Keratinocyte (primary cell): ENCODE data around the gene TMPRSS3. TPM values are rescaled to one million over a fixed set of nuclear protein-coding genes. Genes with fewer than 3 reads are reported as not detected.

ENCODE experiments used
- DNase-seq: peaks from one replicate; pipeline ENCODE4 v3.0.0-alpha.2; 2011; ENCODE audit warnings: low read depth, missing footprints, low spot score
- FAIRE-seq: peaks from 2 replicates; lab custom pipeline; 2011; peaks lifted over from hg19 to GRCh38; lab: Jason Lieb, UNC
- H2AFZ ChIP-seq: 2 replicates; pipeline ENCODE4 v1.6.0; 2012; ENCODE audit warnings: low read length, control low read depth, inconsistent platforms; ENCODE audit not compliant: control insufficient read depth
- H3K27ac ChIP-seq: 2 replicates; pipeline ENCODE4 v1.5.1; 2011; ENCODE audit warnings: low read length; ENCODE audit not compliant: control insufficient read depth, insufficient read depth
- H3K27me3 ChIP-seq: 3 replicates; pipeline ENCODE4 v1.6.0; 2011; ENCODE audit warnings: low read length; ENCODE audit not compliant: control insufficient read depth, insufficient read depth; ENCODE audit errors: extremely low read depth
- H3K36me3 ChIP-seq, 2 experiments: 2 replicates in 1 of 2; 3 replicates in 1 of 2; pipeline ENCODE4 v1.5.1; 2011; ENCODE audit warnings: low read length in 2 of 2, mild to moderate bottlenecking in 1 of 2; ENCODE audit not compliant: control insufficient read depth in 2 of 2, insufficient read depth in 2 of 2; ENCODE audit errors: extremely low read depth in 1 of 2
- H3K4me1 ChIP-seq: 3 replicates; pipeline ENCODE4 v1.5.1; 2011; ENCODE audit warnings: low read length; ENCODE audit not compliant: control insufficient read depth, insufficient read depth; ENCODE audit errors: extremely low read depth
- H3K4me2 ChIP-seq: 3 replicates; pipeline ENCODE4 v1.6.0; 2011; ENCODE audit warnings: low read depth, low read length; ENCODE audit not compliant: control insufficient read depth, insufficient read depth; ENCODE audit errors: extremely low read depth
- H3K4me3 ChIP-seq, 3 experiments: fragments of 200-600 bp in 1 of 3; sonication (generic) in 1 of 3; 2 replicates in 2 of 3; 3 replicates in 1 of 3; pipeline ENCODE4 v1.5.1; 2011 to 2016; ENCODE audit warnings: low read length in 3 of 3, mild to moderate bottlenecking in 3 of 3, control low read depth in 2 of 3, inconsistent platforms in 1 of 3, low read depth in 1 of 3, mixed read lengths in 1 of 3, mixed run types in 1 of 3, moderate library complexity in 1 of 3; ENCODE audit not compliant: control insufficient read depth in 2 of 3, insufficient read depth in 2 of 3; ENCODE audit errors: extremely low read depth in 1 of 3
- H3K79me2 ChIP-seq: 2 replicates; pipeline ENCODE4 v1.6.0; 2012; ENCODE audit warnings: low read length; ENCODE audit not compliant: control insufficient read depth, insufficient read depth
- H3K9ac ChIP-seq: 3 replicates; pipeline ENCODE4 v1.6.0; 2011; ENCODE audit warnings: low read length; ENCODE audit not compliant: control insufficient read depth, insufficient read depth; ENCODE audit errors: extremely low read depth
- H3K9me1 ChIP-seq: 3 replicates; pipeline ENCODE4 v1.6.0; 2011; ENCODE audit warnings: low read length; ENCODE audit not compliant: control insufficient read depth, insufficient read depth; ENCODE audit errors: extremely low read depth
- H3K9me3 ChIP-seq: 2 replicates; pipeline ENCODE4 v1.5.1; 2012; ENCODE audit warnings: low read depth, low read length; ENCODE audit not compliant: control insufficient read depth
- H4K20me1 ChIP-seq: 3 replicates; pipeline ENCODE4 v1.6.0; 2011; ENCODE audit warnings: low read length; ENCODE audit not compliant: control insufficient read depth, insufficient read depth; ENCODE audit errors: extremely low read depth
- CTCF ChIP-seq, 3 experiments: IDR thresholded peaks in 1 of 3; conservative IDR thresholded peaks in 1 of 3; optimal IDR thresholded peaks in 1 of 3; 2 replicates in 2 of 3; 3 replicates in 1 of 3; pipeline versions ENCODE3 to v1.5.1; 2011; ENCODE audit warnings: low read length in 3 of 3, mild to moderate bottlenecking in 3 of 3, moderate library complexity in 2 of 3, control low read depth in 1 of 3, inconsistent platforms in 1 of 3; ENCODE audit not compliant: insufficient read depth in 2 of 3; ENCODE audit errors: extremely low read depth in 1 of 3
- EZH2 ChIP-seq: IDR thresholded peaks from one replicate; pipeline ENCODE4 v1.6.1; 2012; ENCODE audit warnings: inconsistent platforms, mild to moderate bottlenecking, low read length, moderate library complexity
- dilution Hi-C: fragments of 300-500 bp; cut with MboI; formaldehyde crosslinking; loops from one replicate; pipeline ENCODE4 v1.7.0; 2020; ENCODE audit warnings: low sequenced_read_pairs; ENCODE audit not compliant: extremely low pct_ligation_motif_present
- polyA plus RNA-seq, 5 experiments: library from polyadenylated mRNA; depleted of rRNA in 3 of 5; stranded (reverse) in 3 of 5; stranded (forward) in 1 of 5; unstranded in 1 of 5; fragments of >200 nt; gene quantifications; 1 replicate in 1 of 5; 2 replicates in 3 of 5; 3 replicates in 1 of 5; pipeline versions ENCODE4 v1.2.1 to v1.2.3, GENCODE V29; 2011 to 2012; ENCODE audit warnings: missing spikeins in 2 of 5, low read depth in 1 of 5, low replicate concordance in 1 of 5

The TMPRSS3 gene
- polyA plus RNA-seq, 1 donor (not counting 4 experiments of a cell fraction or from before 2014, with no cell fraction given), result not detected

- Histone ChIP-seq H3K27ac (no peak overlapping the region), H3K79me2 (no peaks in the 10 kb centered on the region), H3K27me3 (peaks cover 27% of the 10 kb centered on the region), H3K4me3 (no peak overlapping the region), H3K9me3 (no peaks in the 10 kb centered on the region), H4K20me1 (no peaks in the 10 kb centered on the region), H3K9ac (no peak overlapping the region), H3K4me1 (no peaks in the 10 kb centered on the region), H3K4me2 (no peak overlapping the region), H3K9me1 (no peaks in the 10 kb centered on the region), H2AFZ (no peak overlapping the region), H3K36me3 (no peaks in the 10 kb centered on the region)
- DNase-seq, result no peak
- dilution Hi-C loops, result no loop called here
- no peak for TF ChIP-seq EZH2
- TF ChIP-seq CTCF (optimal IDR thresholded peaks at IDR 0.05 in 1 of 3, IDR thresholded peaks at IDR 0.05 in 1 of 3, conservative IDR thresholded peaks at IDR 0.05 in 1 of 3; ENCODE audit: extremely low read depth in 1 of 3, insufficient read depth in 2 of 3, low read length in 3 of 3), result no peak
- FAIRE-seq, result no peak
These were observed 21.4 kb downstream of the TMPRSS3 start for GRCh38 chr21:42374457-42374856.

GRCh38 chr21:42373908-42374455 is 21.9 kb downstream of the TMPRSS3 start:
- H3K36me3 ChIP-seq, result no peaks in the 10 kb centered on the region
- no peaks in the 10 kb centered on the region for H4K20me1 ChIP-seq
- FAIRE-seq, result no peak
- H3K4me2 ChIP-seq, result no peak overlapping the region
- H3K27ac ChIP-seq, result no peak overlapping the region
- H2AFZ ChIP-seq, result no peak overlapping the region
- no peaks in the 10 kb centered on the region for H3K4me1 ChIP-seq
- no peaks in the 10 kb centered on the region for H3K79me2 ChIP-seq
- H3K4me3 ChIP-seq, result no peak overlapping the region
- no peaks in the 10 kb centered on the region for H3K9me3 ChIP-seq
- no peak overlapping the region for H3K9ac ChIP-seq
- H3K27me3 ChIP-seq, result peaks cover 27% of the 10 kb centered on the region
- H3K9me1 ChIP-seq, result no peaks in the 10 kb centered on the region
- dilution Hi-C loops, result no loop called here
- no peak for TF ChIP-seq EZH2
- no peak for TF ChIP-seq CTCF (optimal IDR thresholded peaks at IDR 0.05 in 1 of 3, IDR thresholded peaks at IDR 0.05 in 1 of 3, conservative IDR thresholded peaks at IDR 0.05 in 1 of 3; ENCODE audit: extremely low read depth in 1 of 3, insufficient read depth in 2 of 3, low read length in 3 of 3)
- DNase-seq, result no peak
